Raji (cell line): ENCODE data around the gene EIF2D.

Experiments used
- POLR2A ChIP-seq: IDR thresholded peaks from 2 replicates; pipeline ENCODE4 v1.6.1; 2011; ENCODE audit warnings: low read depth, low read length, control low read depth; ENCODE audit not compliant: insufficient read depth

Gene EIF2D

DNA sequence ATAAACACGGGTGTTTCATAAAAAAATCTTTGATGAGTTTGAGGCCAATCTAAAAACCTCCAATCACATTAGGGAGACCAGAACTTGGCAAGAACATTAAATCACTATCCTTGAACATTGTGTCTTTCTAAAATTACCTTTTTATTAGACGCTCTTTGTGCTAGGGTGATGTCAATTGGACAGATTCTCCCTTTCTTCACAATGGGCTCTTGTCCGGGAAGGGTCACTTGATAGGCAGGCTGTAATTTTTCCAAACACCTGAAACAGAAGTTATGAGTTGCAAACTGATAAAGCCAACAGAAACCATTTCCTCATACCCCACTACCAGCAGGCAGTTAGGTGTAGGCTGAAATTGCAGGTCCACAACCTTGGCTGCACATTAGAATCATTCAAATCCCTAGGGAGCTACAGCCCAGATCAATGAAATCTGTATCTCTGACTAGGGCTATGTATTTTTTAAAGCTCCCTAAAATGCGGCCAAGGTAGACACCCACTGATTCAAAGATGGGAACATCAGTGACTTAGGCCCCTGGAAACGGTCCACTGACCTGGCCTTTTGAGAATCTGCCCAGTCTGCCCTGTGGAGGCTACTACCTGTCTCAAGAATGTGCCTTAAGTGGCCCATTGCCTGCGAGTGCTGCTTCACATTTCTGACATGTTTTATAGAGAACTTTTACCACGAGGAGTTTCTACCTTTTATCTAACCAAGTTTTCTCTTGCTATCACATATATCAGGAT lies 16.5 kb downstream of the EIF2D start:
- TF ChIP-seq POLR2A = no peak

DNA sequence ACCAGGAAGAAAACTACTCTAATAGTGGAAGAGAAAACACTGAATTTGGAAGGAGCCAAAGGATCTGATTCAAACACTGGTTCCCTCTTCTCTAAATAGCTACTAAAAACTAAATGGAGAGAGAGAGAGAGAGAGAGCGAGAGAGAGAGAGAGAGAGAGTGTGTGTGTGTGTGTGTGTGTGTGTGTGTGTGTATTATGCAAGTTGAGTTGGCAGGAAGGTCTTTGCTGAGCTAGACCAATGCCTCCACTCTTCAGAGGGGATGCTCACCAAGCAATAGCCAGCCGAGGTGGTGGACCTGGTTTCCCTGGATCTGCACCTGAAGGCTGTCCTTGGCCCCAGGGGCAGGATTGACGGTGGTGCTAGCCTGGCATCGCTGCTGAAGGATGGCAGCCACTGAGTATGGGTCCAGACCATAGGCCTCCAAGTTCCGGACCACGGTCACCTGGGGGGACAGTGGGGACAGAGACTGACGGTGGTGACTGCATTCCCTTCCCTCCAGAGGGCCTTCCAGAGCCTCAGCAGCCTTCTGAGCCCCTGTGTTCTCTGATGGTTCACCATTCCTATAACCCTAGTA lies 18.8 kb downstream of the EIF2D start:
- TF ChIP-seq POLR2A = no peak

DNA sequence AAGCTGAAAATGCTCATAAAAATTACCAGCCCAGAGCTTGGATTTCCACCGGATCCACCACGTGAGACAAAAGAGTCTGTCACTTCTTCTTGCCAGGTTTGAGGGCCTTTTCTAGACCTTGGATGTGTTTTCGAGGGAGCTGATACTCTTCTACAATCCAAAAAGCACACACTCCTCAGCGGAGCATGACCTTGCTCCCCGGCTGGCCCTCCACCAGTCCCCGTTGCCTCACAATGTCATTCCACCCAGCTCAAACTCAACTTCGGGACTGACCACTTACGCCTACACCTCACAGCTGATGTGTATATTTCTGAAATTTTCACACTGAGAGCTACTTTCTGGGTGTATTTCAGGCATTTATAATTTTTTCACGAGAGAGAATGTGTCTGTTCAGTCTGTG lies 20.6 kb downstream of the EIF2D start:
- TF ChIP-seq POLR2A = no peak

DNA sequence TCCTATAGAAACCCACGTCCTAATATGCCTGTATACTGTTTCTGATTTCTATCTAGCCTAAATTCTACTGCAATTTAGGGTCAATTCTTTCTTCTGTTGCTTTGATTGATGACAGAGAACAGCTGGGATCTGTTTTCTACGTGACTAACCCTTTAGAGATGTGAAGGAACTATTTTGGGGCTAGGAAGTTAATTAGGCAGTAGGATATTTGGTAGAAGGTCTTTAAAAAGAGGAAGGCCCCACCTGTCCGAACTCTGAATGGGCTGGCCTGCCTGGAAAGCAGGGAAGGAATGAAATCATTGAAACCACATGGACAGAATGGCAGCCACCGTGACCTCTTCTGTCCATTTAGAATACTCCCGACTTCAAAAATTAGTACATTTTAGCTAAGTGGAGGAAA lies 21.0 kb downstream of the EIF2D start:
- TF ChIP-seq POLR2A = no peak

DNA sequence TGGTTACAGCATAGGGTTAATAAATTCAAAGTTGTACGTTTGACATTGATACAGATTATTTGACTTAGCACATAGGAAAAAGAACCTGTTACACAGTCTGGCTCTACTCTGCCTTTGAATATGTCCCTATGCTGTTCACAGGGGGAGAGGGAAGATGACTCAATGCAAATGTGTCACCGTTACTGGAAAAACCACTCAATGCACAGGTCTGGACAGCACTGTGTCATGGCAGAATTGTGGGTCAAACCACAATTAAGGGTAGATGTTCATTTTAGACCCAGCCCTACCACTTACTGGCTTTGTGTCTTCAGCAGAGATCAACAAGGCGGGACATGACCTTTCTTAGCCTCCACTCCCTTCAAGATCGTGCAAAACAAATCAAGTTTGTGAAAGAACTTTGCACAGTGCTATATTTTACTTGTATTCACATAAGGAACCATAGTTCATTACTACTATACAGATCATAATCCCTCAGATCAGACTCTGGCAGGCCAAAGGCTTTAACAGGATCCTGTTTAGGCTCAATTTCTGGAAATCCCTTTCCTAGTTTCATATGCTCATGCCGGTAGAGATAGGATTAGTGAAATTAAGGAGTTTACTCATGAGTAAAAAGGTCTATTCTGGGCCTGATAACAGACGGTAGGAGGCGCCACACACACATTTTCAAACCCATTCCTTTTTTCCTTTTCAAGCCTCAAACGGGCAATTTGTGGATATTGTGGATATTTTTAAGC lies 22.1 kb downstream of the EIF2D start:
- TF ChIP-seq POLR2A = no peak

DNA sequence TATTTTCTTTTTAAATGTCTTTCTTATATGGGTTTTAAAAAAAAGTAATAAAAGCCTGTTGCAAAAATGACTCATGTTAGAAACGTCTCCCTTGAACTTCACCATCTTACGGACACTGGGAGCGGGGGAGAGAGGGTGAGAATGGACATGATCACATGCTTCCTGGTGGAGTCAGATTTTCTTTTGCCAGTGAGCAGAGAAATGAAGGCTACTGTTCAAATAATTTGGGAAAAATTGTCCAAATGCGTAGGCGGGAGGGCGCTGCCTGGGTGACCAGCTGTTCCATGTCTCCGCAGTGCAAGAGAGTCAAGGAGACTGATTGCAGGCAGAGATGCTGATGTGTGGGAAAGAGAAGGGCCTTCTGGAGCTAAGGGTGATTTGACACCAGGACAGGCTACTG lies 23.1 kb downstream of the EIF2D start:
- TF ChIP-seq POLR2A = no peak

DNA sequence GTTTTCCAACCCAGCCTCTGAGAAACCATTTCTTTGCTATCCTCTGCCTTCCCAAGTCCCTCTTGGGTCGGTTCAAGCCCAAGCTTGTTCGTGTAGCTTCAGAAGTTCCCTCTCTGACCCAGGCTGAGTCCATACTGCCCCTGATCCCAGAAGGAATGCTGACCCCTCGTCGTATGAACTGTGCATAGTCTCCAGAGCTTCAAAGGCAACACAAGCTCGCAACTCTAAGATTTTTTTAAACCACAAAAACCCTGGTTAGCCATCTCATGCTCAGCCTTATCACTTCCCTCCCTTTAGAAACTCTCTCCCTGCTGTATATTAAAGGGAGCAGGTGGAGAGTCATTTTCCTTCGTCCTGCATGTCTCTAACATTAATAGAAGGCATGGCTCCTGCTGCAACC lies 23.8 kb downstream of the EIF2D start:
- TF ChIP-seq POLR2A = no peak

DNA sequence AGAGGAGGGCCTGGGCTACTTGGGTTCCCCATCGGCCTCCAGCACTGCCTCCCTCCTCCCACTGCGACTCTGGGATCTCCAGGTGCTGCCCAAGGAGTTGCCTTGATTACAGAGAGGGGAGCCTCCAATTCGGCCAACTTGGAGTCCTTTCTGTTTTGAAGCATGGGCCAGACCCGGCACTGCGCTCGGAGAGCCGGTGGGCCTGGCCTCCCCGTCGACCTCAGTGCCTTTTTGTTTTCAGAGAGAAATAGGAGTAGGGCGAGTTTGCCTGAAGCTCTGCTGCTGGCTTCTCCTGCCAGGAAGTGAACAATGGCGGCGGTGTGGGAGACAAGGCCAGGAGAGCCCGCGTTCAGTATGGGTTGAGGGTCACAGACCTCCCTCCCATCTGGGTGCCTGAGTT lies 24.4 kb downstream of the EIF2D start:
- no peak for TF ChIP-seq POLR2A

DNA sequence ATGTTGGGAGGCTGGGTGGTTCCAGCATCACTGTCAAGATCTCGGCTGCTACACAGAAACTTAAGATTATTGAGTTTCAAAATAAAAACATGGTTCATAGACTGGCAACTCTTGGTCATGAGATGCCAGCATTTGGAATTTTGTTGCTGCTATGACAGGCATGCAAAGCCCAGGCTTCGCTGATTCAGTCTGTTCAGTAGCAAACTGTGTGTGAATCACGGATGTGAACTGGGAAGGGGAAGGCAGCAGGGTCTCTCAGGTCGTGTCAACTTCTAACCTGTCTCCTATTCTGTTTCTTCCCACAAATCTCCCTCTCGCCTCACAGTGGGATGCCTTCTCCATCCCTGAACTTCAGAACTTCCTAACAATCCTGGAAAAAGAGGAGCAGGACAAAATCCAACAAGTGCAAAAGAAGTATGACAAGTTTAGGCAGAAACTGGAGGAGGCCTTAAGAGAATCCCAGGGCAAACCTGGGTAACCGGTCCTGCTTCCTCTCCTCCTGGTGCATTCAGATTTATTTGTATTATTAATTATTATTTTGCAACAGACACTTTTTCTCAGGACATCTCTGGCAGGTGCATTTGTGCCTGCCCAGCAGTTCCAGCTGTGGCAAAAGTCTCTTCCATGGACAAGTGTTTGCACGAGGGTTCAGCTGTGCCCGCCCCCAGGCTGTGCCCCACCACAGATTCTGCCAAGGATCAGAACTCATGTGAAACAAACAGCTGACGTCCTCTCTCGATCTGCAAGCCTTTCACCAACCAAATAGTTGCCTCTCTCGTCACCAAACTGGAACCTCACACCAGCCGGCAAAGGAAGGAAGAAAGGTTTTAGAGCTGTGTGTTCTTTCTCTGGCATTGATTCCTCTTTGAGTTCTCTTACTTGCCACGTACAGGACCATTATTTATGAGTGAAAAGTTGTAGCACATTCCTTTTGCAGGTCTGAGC lies 25.5 kb downstream of the EIF2D start:
- TF ChIP-seq POLR2A = no peak

DNA sequence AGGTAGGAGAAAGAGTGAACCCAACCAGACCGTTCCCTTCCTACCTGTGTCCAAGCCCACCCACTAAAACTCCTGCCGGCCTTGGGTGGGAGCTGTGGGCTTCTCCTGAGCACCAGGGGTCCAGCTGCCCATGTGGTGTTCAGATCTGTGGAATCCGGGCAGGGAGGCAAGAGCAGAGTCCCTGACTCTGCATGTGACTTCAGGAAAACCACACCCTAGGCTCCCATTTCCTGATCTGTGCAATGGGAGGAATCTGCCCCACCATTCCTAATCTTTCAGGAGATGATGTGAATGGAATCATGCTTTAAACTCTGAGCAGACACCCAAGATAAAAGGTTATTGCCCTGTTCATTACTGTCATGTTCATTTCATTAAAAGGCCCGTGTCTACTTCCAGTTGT lies 27.6 kb downstream of the EIF2D start:
- no peak for TF ChIP-seq POLR2A

DNA sequence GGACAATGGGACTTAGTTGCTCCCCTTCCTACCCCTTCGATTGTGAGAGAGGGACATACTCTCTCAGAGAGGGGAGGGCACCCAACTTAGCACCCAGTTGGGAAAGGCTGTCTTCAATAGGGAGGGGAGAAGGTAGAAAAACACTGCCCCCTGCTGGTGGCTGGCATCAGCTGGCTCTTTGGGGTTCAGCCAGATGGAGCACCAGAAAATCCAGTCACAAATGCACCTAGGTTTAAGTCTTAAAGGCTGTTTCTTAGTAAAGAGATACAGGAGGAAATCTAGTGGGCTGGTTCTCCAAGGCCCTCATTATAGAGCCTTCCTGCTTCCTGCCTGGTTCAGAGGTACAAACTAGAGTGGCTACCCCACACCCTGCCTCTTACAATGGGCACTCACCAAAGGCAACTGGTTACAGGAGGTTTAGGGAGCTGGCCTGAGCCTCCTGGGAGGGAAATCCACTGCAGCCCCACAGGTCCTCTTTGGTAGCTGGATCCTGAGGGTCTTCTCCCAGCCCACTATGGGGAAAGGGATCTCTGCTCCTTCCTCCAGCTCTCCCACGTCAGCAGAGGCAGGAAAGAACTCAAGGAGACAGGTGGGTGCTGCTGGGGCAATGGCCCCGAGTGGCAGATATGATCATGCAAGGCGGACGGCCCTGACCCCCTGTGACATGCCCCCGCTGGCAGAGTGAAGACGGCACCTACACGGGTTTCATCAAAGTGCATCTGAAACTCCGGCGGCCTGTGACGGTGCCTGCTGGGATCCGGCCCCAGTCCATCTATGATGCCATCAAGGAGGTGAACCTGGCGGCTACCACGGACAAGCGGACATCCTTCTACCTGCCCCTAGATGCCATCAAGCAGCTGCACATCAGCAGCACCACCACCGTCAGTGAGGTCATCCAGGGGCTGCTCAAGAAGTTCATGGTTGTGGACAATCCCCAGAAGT lies 28.3 kb downstream of the EIF2D start:
- no peak for TF ChIP-seq POLR2A

DNA sequence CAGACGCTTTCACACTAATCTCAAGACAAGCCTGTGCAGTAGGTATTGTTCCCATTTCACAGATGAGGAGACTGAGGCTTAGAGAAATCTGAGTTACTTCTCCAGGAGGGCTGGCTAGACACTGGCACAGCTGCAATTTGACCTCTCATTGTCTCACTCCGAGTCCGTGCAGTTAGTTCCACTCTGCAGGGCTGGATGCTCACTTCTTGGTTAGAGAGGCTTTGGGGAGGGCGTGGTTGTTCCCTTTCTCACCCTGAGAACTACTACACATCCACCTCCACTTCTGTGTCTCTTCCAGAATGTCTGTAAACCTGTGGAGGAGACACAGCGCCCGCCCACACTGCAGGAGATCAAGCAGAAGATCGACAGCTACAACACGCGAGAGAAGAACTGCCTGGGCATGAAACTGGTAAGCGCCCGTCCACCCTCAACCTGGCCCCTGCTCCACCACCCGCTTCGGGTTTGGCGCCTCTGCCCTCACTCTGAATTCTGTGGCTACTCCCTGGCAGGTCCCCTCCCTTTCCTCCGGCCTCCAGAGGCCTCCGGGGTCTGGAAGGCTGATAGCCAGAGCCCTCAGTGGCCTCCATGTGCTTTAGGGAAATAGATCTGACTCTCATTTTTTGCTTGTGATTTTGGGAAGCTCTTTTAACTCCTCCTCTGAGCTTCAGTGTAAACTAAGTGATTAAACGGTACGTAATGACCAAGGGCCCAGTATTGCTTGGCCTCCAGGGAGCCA lies 29.1 kb downstream of the EIF2D start:
- TF ChIP-seq POLR2A = no peak

DNA sequence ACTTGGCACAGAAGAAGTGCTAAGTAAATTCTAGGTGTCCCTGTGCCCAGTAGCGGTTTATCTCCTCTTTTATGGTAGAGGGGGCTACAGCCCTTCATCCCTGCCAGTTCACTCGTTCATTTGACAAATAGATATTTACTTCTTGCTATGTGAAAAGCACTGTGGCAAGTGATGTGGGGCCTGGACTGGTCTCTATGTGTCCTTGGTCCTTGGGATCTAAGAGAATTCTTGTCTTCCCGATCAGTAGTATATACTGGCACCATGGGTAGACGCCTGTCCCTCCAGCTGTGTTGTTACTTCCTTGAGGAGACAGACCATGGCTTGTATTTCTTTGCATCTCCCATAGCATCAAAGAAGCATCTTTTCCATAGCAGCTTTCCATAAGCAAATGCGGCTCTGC lies 29.7 kb downstream of the EIF2D start:
- no peak for TF ChIP-seq POLR2A
